ENCODE results near the gene SSBP4. TPM values are rescaled to one million over a fixed set of nuclear protein-coding genes. Genes with fewer than 3 reads are reported as not detected.

The SSBP4 gene
- total RNA-seq, 1 donor = 77.8 TPM

DNA sequence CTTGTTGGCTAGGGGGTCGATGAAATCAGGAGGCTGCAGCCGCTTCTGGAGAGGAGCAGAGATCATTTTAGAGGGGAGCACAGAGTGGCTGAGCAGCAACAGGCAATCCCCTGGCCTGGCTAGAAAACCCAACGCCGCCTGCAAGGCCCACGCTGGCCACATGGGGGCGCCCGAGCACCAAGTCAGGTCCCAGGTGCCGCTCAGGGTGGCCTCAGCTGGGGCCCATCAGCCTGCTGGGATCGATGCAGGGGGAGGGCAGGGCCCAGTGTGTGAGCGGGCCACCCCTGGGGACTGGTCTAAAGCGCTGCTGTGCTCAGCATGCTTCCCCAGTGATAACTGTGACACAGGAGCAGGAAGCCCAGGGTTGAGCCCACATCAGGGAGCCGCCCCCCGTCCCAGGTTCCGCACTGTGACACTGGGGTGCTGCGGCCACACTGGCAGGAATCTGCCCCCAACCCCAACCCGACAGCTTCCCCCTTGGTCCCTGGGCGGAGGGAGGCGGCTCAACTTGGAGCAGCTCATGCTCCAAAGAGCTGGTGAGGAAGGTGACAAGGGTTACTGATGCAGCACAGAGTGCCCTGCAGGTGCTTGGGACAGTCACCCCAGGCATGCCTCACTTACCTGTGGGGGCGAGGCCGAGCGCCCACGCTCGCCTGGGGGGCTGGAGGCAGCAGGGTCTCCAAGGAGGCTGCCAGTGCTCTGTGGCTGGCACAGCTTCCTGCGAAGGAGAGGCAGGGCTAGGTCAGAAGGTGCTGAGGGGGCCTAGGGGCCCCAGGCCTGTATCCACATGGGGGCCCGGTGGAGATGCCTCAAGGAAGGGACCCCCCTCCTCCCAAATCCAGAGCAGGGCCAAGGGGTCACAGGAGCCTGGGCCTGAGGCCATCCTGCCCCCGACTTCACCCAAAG, 32.0 kb downstream of the SSBP4 start:
- Histone ChIP-seq H3K36me3 (ENCODE audit: insufficient read depth, low read length) (peaks cover 37% of the 10 kb centered on the region), H3K4me1 (ENCODE audit: insufficient read depth, low read length) (peaks cover 23% of the 10 kb centered on the region), H2AFZ (ENCODE audit: low read length) (no peak overlapping the region), H4K20me1 (ENCODE audit: insufficient read depth, low read length) (peaks cover 68% of the 10 kb centered on the region), H3K27ac (ENCODE audit: low read depth, low read length) (no peak overlapping the region), H3K4me2 (ENCODE audit: insufficient read depth, low read length) (no peak overlapping the region), H3K9me3 (ENCODE audit: low read depth, low read length) (no peaks in the 10 kb centered on the region), H3K4me3 (ENCODE audit: insufficient read depth, low read length) (no peak overlapping the region), H3K79me2 (ENCODE audit: insufficient read depth, low read length) (peaks cover 40% of the 10 kb centered on the region), H3K27me3 (ENCODE audit: insufficient read depth, low read length) (no peaks in the 10 kb centered on the region)
- TF ChIP-seq, protein P1, sequence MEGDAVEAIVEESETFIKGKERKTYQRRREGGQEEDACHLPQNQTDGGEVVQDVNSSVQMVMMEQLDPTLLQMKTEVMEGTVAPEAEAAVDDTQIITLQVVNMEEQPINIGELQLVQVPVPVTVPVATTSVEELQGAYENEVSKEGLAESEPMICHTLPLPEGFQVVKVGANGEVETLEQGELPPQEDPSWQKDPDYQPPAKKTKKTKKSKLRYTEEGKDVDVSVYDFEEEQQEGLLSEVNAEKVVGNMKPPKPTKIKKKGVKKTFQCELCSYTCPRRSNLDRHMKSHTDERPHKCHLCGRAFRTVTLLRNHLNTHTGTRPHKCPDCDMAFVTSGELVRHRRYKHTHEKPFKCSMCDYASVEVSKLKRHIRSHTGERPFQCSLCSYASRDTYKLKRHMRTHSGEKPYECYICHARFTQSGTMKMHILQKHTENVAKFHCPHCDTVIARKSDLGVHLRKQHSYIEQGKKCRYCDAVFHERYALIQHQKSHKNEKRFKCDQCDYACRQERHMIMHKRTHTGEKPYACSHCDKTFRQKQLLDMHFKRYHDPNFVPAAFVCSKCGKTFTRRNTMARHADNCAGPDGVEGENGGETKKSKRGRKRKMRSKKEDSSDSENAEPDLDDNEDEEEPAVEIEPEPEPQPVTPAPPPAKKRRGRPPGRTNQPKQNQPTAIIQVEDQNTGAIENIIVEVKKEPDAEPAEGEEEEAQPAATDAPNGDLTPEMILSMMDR (IDR thresholded peaks at IDR 0.05; ENCODE audit: extremely low read depth, low read depth, low read length) = peak; percentile 91
- DNase-seq (ENCODE audit: insufficient read length, low spot score, missing footprints) = peak; percentile 97

DNA sequence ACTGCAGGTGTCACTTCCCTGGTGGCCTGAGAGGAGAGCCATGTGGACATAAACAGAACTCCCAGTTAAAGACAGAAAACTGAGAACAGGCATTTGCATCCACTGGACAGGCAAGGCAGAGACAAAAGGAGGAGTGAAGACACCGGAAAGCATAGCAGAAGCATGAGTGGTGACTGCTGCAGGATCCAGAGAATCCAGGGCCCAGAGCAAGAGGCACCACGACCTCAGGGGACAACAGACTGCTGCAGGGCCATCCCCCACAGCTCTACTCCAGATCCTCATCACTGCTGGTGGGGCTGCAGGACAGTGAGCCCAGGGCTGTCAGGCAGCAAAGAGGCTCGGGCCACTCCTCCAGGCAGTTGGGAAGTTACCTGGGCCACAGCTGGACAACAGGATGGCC, 33.2 kb downstream of the SSBP4 start:
- DNase-seq (ENCODE audit: insufficient read length, low spot score, missing footprints) = no peak
- Histone ChIP-seq H3K4me1 (ENCODE audit: insufficient read depth, low read length) (peaks cover 23% of the 10 kb centered on the region), H3K27me3 (ENCODE audit: insufficient read depth, low read length) (no peaks in the 10 kb centered on the region), H3K27ac (ENCODE audit: low read depth, low read length) (peak overlapping the region; percentile 15), H3K9me3 (ENCODE audit: low read depth, low read length) (no peaks in the 10 kb centered on the region), H3K4me2 (ENCODE audit: insufficient read depth, low read length) (no peak overlapping the region), H4K20me1 (ENCODE audit: insufficient read depth, low read length) (peaks cover 69% of the 10 kb centered on the region), H3K4me3 (ENCODE audit: insufficient read depth, low read length) (no peak overlapping the region), H3K36me3 (ENCODE audit: insufficient read depth, low read length) (peaks cover 44% of the 10 kb centered on the region), H3K79me2 (ENCODE audit: insufficient read depth, low read length) (peaks cover 35% of the 10 kb centered on the region), H2AFZ (ENCODE audit: low read length) (no peak overlapping the region)
- TF ChIP-seq, protein P1 (IDR thresholded peaks at IDR 0.05; ENCODE audit: extremely low read depth, low read depth, low read length) = no peak

DNA sequence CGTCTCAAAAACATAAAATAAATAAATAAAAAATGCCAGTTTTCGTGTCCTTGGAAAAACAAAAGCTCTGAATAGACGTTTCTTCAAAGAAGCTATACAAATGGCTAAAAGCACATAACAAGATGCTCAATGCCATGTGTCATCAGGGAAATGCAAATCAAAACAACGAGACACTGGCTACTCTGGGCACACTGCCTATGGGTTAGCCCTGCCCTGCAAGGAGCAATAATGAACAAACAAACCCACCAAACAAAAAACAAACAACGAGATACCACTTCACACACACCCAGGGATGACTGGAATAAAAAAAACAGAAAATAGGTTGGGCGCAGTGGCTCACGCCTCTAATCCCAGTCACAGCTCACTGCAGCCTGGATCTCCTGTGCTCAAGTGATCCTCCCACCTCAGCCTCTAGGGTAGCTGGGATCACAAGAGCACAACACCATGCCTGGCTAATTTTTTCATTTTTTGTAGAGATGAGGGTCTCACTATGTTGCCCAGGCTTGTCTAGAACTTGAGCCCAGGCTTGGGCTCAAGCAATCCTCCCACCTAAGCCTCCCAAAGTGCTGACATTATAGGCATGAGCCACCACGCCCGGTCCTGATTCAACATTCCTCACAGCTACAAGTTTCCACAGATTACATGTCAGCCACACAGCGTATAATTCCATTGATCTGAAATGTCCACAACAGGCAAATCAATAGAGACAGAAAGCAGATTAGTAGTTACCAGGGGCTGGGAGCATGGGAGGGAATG, 34.2 kb downstream of the SSBP4 start:
- Histone ChIP-seq H3K79me2 (ENCODE audit: insufficient read depth, low read length) (peaks cover 37% of the 10 kb centered on the region), H3K27me3 (ENCODE audit: insufficient read depth, low read length) (no peaks in the 10 kb centered on the region), H3K4me2 (ENCODE audit: insufficient read depth, low read length) (no peak overlapping the region), H3K4me3 (ENCODE audit: insufficient read depth, low read length) (no peak overlapping the region), H2AFZ (ENCODE audit: low read length) (no peak overlapping the region), H3K36me3 (ENCODE audit: insufficient read depth, low read length) (peaks cover 36% of the 10 kb centered on the region), H4K20me1 (ENCODE audit: insufficient read depth, low read length) (peaks cover 69% of the 10 kb centered on the region), H3K4me1 (ENCODE audit: insufficient read depth, low read length) (peaks cover 34% of the 10 kb centered on the region), H3K27ac (ENCODE audit: low read depth, low read length) (peak overlapping the region; percentile 59), H3K9me3 (ENCODE audit: low read depth, low read length) (no peaks in the 10 kb centered on the region)
- peak; percentile 85 for DNase-seq (ENCODE audit: insufficient read length, low spot score, missing footprints)
- TF ChIP-seq, protein P1 (IDR thresholded peaks at IDR 0.05; ENCODE audit: extremely low read depth, low read depth, low read length) = no peak

DNA sequence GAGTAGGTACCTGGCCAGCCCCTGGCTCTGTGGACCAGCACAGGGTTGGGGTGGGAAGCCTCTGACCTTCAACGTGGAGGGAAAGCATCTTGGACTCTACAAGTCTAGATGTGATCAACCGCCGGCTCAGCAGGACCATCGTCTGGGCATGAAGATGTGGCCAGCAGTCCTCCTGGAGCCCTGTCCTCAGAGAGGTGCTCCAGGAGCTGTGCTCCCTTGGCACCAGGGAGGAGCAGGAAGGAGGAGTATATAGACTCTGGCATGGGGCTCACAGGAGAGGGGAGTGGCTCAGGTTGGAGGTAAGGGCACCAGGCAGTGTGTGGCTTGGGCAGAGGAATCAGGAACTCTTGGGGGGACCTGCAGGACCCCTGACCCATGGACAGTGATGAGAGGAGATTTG, 37.1 kb downstream of the SSBP4 start:
- Histone ChIP-seq H3K4me1 (ENCODE audit: insufficient read depth, low read length) (peaks cover 44% of the 10 kb centered on the region), H3K27me3 (ENCODE audit: insufficient read depth, low read length) (no peaks in the 10 kb centered on the region)

More for the DNA sequence above, 37.1 kb downstream of the SSBP4 start:
- Histone ChIP-seq H3K79me2 (ENCODE audit: insufficient read depth, low read length) (peaks cover 32% of the 10 kb centered on the region), H3K4me3 (ENCODE audit: insufficient read depth, low read length) (no peak overlapping the region), H3K9me3 (ENCODE audit: low read depth, low read length) (no peaks in the 10 kb centered on the region), H4K20me1 (ENCODE audit: insufficient read depth, low read length) (peaks cover 67% of the 10 kb centered on the region), H3K27ac (ENCODE audit: low read depth, low read length) (peak overlapping the region; percentile 37), H2AFZ (ENCODE audit: low read length) (no peak overlapping the region), H3K36me3 (ENCODE audit: insufficient read depth, low read length) (peaks cover 33% of the 10 kb centered on the region), H3K4me2 (ENCODE audit: insufficient read depth, low read length) (no peak overlapping the region)
- TF ChIP-seq, protein P1 (IDR thresholded peaks at IDR 0.05; ENCODE audit: extremely low read depth, low read depth, low read length) = no peak
- no peak for DNase-seq (ENCODE audit: insufficient read length, low spot score, missing footprints)
